NCI-H146 (cell line): ENCODE data around the gene P2RY6.
"Not testable (repeated sequence)": the region's sequence is repeated elsewhere in the genome, so short reads cannot be mapped to it uniquely, and the experiment has no call there.

ENCODE experiments used
- DNase-seq: peaks from one replicate; lab custom pipeline; 2025; lab: John Stamatoyannopoulos, UW

P2RY6 gene, protein sequence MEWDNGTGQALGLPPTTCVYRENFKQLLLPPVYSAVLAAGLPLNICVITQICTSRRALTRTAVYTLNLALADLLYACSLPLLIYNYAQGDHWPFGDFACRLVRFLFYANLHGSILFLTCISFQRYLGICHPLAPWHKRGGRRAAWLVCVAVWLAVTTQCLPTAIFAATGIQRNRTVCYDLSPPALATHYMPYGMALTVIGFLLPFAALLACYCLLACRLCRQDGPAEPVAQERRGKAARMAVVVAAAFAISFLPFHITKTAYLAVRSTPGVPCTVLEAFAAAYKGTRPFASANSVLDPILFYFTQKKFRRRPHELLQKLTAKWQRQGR

DNA sequence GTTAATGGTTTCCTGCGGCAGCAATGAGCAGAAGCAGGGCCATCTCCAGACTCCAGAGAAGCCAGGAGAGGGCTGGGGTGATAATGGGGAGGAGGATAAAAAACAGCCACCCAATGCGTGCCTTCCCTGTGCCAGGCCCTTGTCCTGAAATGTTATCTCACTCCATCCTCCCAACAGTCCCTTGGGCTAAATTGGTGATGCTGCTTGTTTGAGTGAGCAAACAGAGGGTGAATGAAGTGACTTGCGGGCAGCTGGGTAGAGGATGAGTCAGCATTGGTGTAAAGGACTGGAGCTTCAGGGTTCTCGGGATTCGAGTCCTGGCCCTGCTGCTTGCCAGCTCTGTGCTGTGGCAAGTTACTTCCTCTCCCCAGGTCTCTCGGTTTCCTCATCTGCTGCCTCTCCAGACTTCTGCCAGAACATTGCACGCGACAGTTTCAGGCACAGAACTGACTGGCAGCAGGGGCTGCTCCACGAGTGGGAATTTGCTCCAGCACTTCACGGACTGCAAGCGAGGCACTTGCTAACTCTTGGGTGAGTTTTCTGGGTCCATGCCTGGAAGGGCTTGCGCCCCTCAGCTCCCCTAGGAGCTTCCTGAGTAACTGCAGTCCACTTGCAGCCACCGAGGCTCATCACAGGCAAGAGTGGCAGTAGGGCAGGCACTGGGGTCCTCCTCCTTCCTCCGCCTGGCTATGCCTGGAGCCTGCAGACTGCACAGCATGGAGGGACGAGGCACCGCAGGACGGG is at the start of gene P2RY6:
Gene P2RY6, plus strand, starts transcription at position 403 of the 744 bp plus-strand sequence. CDS start 24,181 bp downstream, outside the sequence.
- DNase-seq, result peak; percentile 58

DNA sequence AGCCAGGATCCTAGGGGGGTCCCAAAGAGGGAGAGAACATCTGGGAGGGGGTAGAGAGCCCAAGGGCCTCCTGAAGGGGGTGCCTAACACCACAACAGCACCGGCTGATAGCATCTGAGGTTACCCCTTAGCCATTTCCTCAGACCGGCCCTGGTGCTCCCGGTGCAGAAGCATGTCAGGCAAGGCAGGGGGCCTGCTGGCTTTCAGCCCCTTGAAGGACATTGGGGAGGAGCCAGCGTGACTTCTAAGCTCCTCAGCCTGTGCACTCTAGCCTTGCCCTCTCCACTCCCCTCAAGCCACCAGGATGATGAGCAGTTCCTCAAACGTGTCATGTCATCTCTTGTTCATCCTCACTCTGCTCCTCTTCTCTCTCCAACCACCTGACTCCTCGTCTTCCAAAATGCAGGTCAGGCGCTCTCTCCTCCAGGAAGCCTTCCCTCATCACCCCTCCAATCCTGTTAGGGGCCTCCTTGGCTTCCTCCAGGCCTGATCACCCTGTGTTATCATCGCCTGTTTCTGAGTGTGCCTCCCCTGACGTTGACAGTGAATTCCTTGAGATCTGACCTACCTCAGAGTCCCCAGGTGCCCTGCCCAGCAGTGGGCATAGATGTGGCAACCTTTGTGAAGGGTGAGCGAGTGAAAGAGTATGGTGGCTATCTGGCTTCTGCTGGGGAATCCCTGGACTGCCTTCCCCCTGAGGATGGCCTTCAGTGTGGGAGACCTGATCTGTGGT is 48.0 kb upstream of the P2RY6 start:
- DNase-seq, result no peak

DNA sequence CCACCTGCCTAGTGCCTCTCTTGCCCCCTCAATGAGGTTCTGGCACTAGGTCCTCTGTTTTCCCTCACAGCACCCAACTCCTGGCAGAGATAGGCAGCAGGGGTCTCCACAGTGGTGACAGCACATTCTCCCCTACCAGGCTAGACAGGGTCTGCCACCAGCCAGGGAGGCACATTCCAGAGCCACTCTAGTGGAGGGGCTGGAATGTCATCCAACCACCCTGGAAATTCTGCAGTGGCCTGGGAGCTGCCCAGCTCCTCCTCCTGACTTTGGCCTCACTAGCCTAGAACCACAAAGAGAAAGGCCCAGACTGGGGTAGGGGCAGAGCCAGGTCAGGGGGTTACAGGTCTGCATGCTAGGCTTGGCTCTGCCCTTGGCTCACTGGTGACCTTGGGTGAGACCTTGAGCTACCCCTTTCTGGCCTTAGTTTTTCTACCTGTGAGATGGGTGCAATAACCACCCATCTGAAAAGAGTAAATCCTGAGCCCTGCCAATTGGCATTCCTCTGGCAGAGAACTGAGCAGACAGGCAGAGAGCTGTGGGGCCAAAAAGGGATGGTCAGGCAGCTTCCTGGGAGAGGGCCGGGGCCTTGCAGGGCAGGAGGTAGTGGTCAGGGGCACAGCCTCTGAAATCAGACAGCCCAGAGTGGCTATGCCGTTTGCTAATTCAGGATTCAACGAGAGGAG is 47.0 kb upstream of the P2RY6 start:
- no peak for DNase-seq

DNA sequence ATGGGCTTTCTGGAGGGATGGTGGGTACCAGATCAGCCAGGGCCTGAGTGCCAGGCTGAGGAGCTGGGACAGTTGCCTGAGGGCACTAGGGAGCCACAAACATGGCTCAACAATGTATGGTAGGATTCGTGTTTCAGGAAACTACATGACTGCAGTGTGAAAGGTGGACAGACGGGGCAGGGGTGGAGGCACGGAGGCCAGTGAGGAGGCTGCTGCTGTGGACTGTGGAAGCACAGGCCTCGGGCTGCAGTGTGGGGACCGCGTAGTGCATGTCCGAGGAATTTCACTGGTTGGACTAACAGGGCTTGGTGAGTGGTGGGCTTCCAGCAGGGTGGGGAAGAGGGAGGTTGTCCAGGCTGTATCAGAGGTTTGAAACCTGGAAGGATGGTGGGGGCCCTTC is 46.3 kb upstream of the P2RY6 start:
- DNase-seq, result no peak

DNA sequence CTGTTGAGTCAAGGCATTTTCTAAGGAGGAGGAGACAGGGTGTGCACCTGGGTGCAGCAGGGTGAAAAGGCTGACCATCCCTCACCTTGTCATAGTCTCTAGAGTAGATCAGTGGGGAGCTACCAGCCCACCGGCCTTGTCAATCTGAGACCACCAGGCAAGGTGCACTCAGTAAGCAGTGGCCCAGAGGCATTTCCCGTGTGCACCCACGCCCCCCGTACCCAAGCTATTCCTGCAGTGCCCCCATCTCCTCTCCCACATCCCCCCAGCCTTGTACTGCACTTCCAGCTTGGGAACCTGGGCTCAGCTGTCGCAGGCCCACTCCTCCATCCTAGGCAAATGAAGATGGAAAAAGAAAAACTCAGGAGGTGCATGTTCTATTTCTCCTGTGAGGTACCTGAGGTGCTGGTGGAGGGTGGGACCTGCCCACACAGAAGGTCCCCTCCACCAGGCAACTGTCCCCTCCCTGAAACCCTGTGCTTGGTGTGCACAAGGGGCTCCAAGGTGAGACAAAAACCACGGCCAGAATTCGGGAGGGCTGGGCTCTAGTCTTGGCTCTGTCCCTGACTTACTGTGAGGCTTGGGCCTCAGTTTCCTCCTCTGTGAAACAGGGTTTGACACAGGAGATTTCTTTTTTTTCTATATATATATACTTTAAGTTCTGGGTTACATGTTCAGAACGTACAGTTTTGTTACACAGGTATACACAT is 45.7 kb upstream of the P2RY6 start:
- DNase-seq, result no peak

DNA sequence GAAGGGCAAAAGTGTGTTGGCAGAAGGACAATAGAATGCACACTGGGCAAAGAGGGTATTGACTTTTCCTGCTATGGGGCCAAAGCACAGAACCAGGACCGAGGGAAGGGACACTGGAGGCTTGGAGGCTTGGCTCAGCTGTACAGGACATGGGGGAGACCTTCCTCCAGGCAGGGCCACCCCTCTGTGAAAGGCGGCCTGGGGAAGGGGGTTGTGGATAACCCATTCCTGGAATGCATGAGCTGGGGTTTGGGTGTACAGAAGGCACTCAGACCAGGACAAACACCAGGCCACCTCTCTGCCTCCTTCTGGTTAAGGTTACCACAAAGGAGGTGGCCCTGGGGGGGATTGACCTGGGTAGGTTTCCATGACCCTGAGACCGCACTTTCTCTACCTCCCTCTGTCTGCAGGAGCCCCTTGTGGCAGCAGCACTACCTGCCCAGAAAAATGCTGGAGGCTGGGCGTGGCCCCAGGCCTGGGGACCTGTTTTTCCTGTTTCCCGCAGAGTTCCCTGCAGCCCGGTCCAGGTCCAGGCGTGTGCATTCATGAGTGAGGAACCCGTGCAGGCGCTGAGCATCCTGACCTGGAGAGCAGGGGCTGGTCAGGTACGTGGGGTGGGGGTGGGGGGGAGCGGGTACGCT is 44.4 kb upstream of the P2RY6 start:
- DNase-seq, result peak; percentile 59

DNA sequence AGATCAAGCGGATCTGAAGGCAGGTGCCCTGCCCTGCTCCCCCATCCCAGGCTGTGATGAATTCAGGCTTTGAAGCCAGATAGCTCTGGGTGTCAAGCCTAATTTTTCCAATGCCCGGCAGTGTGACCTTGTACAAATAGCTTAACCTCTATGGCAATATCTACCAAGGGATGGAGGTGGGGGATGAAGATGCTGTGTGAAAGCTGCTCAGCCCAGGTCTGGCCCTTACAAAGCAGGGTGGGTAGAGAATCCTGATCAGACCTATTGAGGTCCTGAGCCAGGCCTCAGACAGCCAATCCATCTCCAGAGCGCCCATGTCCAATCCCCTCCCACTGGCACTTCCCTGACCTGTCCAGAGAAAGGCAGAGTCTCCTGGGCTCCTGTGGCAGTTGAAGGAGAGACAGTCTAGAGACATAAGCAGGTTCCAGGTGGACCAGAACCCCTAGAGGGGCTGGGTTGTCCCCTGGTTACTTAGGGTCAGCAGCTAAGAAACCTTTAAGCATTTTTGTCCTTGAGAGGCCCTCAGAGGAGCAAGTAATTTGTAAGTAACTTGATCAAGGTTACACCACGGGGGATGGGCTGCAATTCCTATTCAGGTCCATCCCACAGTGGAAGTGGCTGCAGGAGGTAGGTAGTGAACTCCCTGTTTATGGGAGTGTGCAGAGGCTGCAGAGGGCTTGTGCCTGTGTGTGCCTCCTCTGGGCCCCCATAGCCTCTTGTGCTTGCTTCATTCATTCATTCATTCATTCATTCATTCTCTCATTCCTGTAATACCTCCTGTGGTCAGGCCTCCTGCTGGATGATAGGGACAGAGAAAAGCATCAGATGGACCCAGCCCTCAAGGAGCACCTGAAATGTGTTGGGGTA is 43.6 kb upstream of the P2RY6 start:
- no peak for DNase-seq

DNA sequence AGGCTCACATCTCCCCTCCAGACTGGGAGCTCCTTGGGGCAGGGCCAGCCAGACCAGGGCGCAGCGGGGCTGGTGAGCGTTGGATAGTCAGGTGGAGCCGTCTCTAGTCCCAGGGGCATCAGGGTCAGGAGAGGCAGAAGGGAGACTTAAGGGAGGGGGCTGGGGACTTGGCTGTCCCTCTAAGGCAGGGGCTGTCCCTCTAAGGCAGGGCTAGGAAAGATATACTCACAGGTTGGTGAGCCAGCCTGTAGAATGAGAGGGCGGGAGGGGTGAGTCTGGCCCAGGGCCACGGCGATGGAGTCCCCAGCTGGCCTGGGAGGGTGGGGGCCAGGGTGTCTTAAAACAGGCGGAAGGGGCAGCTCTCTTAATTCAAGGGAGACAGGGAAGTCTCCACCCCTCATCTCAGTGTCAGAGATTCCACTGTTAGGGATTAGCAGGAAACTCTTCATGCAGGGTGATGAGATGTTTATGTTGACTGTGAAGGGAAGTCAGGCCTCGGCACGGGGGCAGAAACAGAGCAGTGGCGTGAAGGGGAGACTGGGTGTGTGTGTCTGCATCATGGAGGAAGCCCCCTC is 42.7 kb upstream of the P2RY6 start:
- no peak for DNase-seq

DNA sequence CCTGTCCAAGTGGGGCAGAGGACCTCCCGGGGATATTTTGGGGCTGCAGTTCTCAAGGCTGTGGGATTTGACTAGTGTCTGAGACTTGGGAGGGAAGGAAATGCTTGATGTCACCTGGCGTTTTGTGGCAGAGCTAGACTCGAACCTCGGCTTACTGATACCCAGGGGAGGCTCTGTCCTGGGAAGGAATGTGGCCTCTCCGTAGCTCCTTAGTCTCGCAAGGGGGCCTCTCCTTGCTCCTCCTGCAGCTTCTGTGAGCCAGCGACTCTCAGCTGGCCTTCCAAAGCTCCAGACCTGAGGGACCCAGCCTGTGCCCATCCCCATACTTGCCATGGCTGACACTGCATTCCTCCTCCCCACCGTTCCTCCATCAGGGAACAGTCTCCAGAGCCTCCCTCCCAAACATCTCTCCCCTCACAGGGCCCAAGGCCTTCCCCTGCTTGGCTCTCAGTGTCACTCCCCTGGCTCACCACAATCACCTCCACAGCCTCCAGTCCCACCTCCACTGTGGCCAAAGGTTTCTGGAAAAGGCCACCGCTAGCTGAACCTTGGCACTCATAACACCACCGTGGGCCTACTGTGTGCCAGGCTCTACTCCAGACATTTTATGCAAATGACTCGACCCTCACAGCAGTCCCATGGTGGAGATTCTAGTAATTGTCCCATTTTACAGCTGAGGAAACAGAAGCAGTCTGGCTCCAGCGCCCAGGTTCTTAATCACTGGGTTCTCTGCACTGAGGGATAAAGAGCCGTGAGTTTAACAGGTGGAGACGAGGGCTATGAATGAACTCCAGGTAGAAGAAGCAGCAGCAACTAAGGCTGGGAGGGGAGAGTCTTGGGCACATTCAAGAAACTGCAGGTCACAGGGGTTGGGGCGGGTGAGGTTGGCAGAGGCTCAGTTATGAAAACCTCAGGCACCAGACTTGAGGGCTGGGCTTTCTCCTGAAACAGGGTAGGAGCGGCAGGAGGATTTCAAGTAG is 42.0 kb upstream of the P2RY6 start:
- no peak for DNase-seq

DNA sequence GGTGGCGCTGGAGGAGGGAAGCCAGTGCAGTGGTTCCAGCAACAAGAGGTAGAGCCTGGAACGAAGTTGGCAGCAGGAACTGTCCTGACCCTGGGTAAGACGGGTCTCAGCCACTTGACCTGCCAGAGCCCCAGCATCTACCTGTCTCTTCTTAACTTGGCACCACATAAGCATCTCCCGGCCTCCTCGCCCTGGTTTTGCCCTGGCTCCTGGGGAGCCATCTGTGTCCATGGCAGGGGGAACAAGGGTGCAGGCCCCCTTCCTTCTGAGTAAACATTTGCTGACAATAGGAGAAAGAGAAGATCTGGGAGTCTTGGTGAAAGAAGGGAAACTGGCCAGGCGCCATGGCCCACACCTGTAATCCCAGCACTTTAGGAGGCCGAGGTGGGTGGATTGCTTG is 41.2 kb upstream of the P2RY6 start:
- no peak for DNase-seq

DNA sequence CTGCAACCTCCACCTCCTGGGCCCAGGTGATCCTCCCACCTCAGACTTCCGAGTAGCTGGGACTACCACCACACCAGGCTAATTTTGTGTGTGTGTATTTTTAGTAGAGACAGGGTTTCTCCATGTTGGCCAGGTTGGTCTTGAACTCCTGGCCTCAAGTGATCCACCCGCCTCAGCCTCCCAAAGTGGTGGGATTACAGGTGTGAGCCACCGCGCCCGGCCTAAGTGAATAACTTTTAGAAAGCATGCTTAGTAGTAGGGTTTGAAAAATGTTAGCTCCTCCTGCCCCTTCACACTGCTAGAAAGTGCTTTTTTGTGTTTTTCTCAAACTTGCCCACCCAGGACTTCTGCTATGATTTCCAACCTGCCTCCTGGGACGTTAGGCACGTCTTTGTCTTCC is 39.7 kb upstream of the P2RY6 start:
- not testable (repeated sequence) for DNase-seq

DNA sequence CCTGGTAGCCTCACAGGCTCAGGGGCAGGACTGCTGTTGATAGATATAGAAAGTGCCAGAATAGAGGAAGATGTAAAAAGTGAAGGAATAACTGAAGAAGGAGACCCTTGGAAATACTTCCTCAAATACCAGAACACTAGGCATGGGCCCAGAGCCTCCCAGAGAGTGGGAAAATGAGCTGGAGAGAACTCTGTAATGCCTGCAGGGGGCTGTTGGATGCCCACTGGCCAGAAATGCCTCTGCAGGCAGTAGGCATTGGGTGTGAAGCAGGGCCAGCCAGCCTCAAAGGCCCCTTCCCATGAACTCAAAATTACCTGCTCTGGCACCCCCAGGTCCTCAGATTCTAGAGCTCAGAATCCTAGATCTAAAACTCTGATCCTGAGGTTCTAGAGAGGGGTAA is 38.9 kb upstream of the P2RY6 start:
- DNase-seq, result no peak

DNA sequence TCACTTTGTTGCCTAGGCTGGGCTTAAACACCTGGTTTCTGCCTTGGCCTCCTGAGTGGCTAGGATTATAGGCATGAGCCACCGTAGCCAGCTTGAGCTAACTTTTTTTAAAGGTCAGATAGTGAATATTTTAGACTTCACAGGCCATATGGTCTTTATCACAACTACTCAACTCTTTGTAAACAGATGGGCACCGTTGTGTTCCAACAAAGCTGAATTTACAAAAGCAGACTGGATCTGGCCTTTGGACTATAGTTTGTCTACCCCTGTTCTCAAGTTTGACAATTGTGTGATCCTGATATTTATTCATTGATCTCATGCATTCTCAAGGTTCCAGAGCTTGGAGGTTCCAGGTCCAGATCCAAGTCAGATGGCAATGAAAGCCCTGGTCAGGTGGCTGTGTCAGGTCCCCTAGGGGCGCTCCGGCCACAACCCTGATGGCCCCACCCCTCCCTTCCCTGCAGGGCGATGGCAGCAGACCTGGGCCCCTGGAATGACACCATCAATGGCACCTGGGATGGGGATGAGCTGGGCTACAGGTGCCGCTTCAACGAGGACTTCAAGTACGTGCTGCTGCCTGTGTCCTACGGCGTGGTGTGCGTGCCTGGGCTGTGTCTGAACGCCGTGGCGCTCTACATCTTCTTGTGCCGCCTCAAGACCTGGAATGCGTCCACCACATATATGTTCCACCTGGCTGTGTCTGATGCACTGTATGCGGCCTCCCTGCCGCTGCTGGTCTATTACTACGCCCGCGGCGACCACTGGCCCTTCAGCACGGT is 38.3 kb upstream of the P2RY6 start:
- DNase-seq, result no peak

DNA sequence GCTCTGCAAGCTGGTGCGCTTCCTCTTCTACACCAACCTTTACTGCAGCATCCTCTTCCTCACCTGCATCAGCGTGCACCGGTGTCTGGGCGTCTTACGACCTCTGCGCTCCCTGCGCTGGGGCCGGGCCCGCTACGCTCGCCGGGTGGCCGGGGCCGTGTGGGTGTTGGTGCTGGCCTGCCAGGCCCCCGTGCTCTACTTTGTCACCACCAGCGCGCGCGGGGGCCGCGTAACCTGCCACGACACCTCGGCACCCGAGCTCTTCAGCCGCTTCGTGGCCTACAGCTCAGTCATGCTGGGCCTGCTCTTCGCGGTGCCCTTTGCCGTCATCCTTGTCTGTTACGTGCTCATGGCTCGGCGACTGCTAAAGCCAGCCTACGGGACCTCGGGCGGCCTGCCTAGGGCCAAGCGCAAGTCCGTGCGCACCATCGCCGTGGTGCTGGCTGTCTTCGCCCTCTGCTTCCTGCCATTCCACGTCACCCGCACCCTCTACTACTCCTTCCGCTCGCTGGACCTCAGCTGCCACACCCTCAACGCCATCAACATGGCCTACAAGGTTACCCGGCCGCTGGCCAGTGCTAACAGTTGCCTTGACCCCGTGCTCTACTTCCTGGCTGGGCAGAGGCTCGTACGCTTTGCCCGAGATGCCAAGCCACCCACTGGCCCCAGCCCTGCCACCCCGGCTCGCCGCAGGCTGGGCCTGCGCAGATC is 37.5 kb upstream of the P2RY6 start:
- DNase-seq, result no peak

DNA sequence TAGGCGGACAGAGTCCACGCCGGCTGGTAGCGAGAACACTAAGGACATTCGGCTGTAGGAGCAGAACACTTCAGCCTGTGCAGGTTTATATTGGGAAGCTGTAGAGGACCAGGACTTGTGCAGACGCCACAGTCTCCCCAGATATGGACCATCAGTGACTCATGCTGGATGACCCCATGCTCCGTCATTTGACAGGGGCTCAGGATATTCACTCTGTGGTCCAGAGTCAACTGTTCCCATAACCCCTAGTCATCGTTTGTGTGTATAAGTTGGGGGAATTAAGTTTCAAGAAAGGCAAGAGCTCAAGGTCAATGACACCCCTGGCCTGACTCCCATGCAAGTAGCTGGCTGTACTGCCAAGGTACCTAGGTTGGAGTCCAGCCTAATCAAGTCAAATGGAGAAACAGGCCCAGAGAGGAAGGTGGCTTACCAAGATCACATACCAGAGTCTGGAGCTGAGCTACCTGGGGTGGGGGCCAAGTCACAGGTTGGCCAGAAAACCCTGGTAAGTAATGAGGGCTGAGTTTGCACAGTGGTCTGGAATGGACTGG is 36.8 kb upstream of the P2RY6 start:
- DNase-seq, result no peak

DNA sequence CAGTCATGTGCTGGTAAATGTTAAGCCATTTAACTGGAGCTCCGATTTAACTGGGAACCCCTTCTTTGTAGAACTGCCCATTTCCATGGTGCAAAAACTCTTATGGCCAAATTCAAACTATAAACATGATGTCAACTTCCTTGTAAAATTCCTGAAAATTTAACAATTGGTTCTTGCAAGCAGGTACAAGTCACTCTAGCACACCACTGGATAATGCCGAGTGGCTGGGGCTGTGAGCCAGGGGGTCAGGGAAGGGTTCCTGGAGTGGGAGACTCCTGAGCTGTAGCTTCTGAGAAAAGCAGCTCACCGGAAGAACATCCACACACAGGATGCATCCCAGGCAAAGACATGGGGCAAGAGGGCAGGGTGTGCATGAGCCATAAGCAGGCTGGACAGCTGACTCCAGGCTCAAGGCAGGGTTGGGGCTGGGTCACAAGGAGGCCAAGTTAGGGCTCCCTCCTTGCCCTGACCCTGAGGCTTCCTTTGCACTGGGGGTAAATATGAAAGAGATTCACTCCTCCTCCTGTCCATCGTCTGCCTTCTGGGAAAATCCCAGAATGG is 35.9 kb upstream of the P2RY6 start:
- DNase-seq, result no peak

DNA sequence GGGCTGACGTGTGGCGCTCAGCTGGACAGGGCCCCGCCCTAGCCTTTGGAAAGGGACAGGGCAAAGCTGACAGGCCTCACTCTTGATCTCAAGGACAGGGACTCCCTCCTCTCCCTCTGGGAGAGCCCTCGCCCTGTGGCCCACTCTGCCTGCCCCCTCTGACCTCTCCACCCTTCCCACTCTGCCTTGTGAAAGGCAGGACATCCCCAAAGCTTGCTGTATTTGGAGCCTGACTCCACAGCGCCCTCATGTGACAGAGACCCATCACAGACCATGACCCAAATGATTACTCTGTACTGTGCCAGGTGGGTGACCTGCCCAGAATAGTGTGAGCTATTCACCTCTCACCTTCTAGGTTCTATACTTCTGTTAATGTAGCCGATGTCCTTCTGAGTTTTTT is 35.3 kb upstream of the P2RY6 start:
- DNase-seq, result no peak
